Measurements from ENCODE around the gene SGCA. TPM values are rescaled to one million over a fixed set of nuclear protein-coding genes. Genes with fewer than 3 reads are reported as not detected.

SGCA gene
- total and polyA plus RNA-seq, 10 of the 15 experiments (the other 5 are each of a cell fraction or from before 2014, with no cell fraction given): 0.13 to 2.2 (median 0.50) TPM; not detected in 2

DNA sequence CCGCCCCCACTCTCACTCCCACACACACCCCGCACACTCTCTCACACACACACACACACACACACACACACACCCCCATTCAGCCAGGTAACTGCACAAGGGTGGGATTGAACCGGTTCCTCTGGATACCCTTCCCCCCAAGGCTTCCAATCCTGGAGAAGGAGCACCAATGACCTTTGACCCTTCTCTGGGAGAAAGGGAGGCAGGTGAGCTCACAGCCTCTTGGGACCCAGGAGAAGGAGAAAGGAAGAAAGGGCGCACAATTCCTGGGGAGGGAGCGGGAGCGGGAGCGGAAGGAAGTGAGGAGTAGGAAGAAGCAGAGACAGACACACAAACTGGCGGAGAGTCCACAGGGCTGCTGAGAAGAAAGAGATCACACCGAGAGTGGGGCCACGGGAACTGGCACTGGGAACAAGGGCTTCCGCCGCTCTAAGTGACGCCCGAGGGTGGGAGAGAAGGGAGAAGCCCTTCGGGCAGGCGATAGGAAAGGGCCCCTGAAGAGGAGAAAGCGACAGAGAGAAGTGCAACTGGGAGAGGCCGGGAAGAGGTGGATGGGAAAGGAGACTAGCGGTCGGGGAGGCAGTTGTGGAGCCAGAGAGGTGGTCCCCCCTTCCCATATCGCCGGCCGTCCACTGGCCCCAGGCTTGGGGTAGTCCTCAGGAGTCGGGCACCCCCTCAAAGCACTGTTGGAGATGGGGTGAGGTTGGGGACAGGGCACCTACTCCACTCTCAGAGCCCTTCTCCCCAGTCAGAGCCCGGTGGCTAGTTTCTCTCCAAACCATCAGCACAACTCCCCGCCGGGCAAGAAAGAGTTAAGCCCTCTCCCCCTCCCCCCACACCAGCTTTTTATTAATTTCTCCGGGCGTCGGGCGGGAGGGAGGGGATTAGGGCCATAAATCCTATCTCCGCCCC lies 37.1 kb upstream of the SGCA start (continued):
- TF ChIP-seq, protein P1, sequence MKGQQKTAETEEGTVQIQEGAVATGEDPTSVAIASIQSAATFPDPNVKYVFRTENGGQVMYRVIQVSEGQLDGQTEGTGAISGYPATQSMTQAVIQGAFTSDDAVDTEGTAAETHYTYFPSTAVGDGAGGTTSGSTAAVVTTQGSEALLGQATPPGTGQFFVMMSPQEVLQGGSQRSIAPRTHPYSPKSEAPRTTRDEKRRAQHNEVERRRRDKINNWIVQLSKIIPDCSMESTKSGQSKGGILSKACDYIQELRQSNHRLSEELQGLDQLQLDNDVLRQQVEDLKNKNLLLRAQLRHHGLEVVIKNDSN (IDR thresholded peaks at IDR 0.05; ENCODE audit: borderline replicate concordance, extremely low read length, insufficient read depth, low read depth, low read length): no peak
- TF ChIP-seq PAX8 (IDR thresholded peaks at IDR 0.05) (no peak), YBX1 (IDR thresholded peaks at IDR 0.05) (no peak), NR2C1 (IDR thresholded peaks at IDR 0.05) (peak; percentile 52), IRF4 (IDR thresholded peaks at IDR 0.05; ENCODE audit: low read depth, low read length) (no peak), MTA2 (IDR thresholded peaks at IDR 0.05; ENCODE audit: low read depth) (0 out of 2 replicates have a peak, but pooled peaks have one; percentile 16)

DNA sequence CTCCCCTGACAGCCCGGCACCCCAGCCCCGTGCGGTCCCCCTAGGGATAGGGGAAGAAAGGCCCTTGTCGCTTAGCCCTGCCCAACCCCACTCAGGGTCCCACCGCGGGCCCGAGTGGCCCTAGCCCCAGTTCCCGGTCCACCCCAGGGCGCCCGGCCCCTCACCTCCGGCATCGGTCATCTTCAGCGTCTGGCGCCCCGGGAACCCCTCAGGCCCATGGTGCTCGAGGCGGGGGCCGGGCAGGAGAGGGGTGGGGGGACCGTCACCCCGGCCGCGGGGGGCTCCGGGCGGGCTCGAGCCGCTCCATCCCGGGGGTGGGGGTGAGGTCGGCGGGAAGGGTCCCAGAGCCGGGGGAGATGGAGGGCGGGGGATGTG lies 36.5 kb upstream of the SGCA start:
- H4K20me1 ChIP-seq (ENCODE audit: control insufficient read depth, insufficient read depth): no peaks in the 10 kb centered on the region; the same call in 1 of the 2 replicates
- intact Hi-C loops (cut with micrococcal nuclease; ENCODE audit: unreplicated experiment): no loop called here
- POLR2A ChIA-PET: interaction anchor here (0.5 to 1.0 kb wide), 2 partner anchors 23 to 36 kb away, joined by 3 to 4 read pairs; no protein-coding TSS in a partner anchor
- H3K9me3 ChIP-seq (replicated peaks; ENCODE audit: control insufficient read depth, insufficient read depth, low read length): no peaks in the 10 kb centered on the region
- WGBS (ENCODE audit: insufficient coverage, insufficient replicate concordance, low lambda C conversion rate, missing lambda C conversion rate): 2% methylated on average over 7 of the region's 31 CpGs
- no peak overlapping the region for H3K4me2 ChIP-seq (ENCODE audit: control insufficient read depth, insufficient read depth)
- no peak overlapping the region for H2AFZ ChIP-seq (ENCODE audit: control insufficient read depth, low read depth, low read length)
- no peaks in the 10 kb centered on the region for H3K79me2 ChIP-seq (ENCODE audit: control insufficient read depth, insufficient read depth, low read length)
- SMC1A ChIA-PET (ENCODE audit: uncharacterized antibody, unreplicated experiment): interaction anchor here (1.3 to 1.4 kb wide), 2 partner anchors 14 to 22 kb away, joined by 3 read pairs; no protein-coding TSS in a partner anchor
- RAD21 ChIA-PET (ENCODE audit: unreplicated experiment): interaction anchor here (0.6 to 1.8 kb wide), 4 partner anchors 10 to 27 kb away, joined by 3 to 6 read pairs (median 4); no protein-coding TSS in a partner anchor
- H3K27me3 ChIP-seq (replicated peaks in 1 of 2; ENCODE audit: control insufficient read depth in 2 of 2, insufficient read depth in 2 of 2, low read length in 1 of 2): peaks cover 4 to 10% of the 10 kb centered on the region in 2 experiments
- H3K4me1 ChIP-seq (ENCODE audit: control insufficient read depth, insufficient read depth, low read length): peaks cover 6% of the 10 kb centered on the region; the same call in 1 of the 2 replicates
- DNase-seq (ENCODE audit: low read depth, low spot score): no peak
- FAIRE-seq: no peak
- CTCF ChIA-PET: interaction anchor here (0.7 to 3.0 kb wide), 5 partner anchors 10 to 145 kb away, joined by 3 to 18 read pairs (median 9); partner anchors contain the start of gene TMEM92
- BruUV-seq (replicated peaks): no TSS peak
- no peak overlapping the region for H3K27ac ChIP-seq (ENCODE audit: control insufficient read depth, insufficient read depth)
- in situ Hi-C loops (cut with MboI): no loop called here
- H3K36me3 ChIP-seq (ENCODE audit: control insufficient read depth in 2 of 2, insufficient read depth in 2 of 2, low read length in 1 of 2): peaks cover 4 to 5% of the 10 kb centered on the region in 2 experiments; a peak in 3 of 4 replicates
- peak; percentile 3 for ATAC-seq
- 0 out of 2 replicates have a peak overlapping the region, but pooled peaks have one; percentile 47 for H3K4me3 ChIP-seq
- H3K9ac ChIP-seq (ENCODE audit: control insufficient read depth, insufficient read depth, low read length): no peak overlapping the region
- no peak for TF ChIP-seq BCLAF1 (IDR thresholded peaks at IDR 0.05)
- no peak for TF ChIP-seq SMC3 (IDR thresholded peaks at IDR 0.05; ENCODE audit: borderline replicate concordance, low read length)
- TF ChIP-seq, protein P2, sequence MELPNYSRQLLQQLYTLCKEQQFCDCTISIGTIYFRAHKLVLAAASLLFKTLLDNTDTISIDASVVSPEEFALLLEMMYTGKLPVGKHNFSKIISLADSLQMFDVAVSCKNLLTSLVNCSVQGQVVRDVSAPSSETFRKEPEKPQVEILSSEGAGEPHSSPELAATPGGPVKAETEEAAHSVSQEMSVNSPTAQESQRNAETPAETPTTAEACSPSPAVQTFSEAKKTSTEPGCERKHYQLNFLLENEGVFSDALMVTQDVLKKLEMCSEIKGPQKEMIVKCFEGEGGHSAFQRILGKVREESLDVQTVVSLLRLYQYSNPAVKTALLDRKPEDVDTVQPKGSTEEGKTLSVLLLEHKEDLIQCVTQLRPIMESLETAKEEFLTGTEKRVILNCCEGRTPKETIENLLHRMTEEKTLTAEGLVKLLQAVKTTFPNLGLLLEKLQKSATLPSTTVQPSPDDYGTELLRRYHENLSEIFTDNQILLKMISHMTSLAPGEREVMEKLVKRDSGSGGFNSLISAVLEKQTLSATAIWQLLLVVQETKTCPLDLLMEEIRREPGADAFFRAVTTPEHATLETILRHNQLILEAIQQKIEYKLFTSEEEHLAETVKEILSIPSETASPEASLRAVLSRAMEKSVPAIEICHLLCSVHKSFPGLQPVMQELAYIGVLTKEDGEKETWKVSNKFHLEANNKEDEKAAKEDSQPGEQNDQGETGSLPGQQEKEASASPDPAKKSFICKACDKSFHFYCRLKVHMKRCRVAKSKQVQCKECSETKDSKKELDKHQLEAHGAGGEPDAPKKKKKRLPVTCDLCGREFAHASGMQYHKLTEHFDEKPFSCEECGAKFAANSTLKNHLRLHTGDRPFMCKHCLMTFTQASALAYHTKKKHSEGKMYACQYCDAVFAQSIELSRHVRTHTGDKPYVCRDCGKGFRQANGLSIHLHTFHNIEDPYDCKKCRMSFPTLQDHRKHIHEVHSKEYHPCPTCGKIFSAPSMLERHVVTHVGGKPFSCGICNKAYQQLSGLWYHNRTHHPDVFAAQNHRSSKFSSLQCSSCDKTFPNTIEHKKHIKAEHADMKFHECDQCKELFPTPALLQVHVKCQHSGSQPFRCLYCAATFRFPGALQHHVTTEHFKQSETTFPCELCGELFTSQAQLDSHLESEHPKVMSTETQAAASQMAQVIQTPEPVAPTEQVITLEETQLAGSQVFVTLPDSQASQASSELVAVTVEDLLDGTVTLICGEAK (IDR thresholded peaks at IDR 0.05; ENCODE audit: borderline replicate concordance): no peak
- TF ChIP-seq RELA (IDR thresholded peaks at IDR 0.05; ENCODE audit: borderline replicate concordance, partially characterized antibody): no peak
- no peak for TF ChIP-seq CREB1 (IDR thresholded peaks at IDR 0.05; ENCODE audit: low read depth)
- TF ChIP-seq FOXM1 (IDR thresholded peaks at IDR 0.05; ENCODE audit: low read depth, low read length): no peak
- TF ChIP-seq TCF7 (IDR thresholded peaks at IDR 0.05; ENCODE audit: borderline replicate concordance): no peak
- TF ChIP-seq TBL1XR1 (IDR thresholded peaks at IDR 0.05; ENCODE audit: low read depth, low read length): no peak

Data from GM12878 (cell line).